T-cell (primary cell): ENCODE data around the gene RASSF7. TPM values are rescaled to one million over a fixed set of nuclear protein-coding genes. Genes with fewer than 3 reads are reported as not detected.

Experiments used
- ATAC-seq, 4 experiments: fragments of 200-7000 bp in 3 of 4; fragments of 150-1000 bp in 1 of 4; cut with Tn5 transposase; replicated peaks in 1 of 4; 1 replicate in 3 of 4; 2 replicates in 1 of 4; pipeline ENCODE4 v1.10.0; 2021; ENCODE audit warnings: moderate library complexity in 3 of 4, mild to moderate bottlenecking in 2 of 4, moderate number of reproducible peaks in 1 of 4
- CTCF ChIA-PET, 2 donors: fragments of 300-600 bp; sonication (Branson Sonifier 250); formaldehyde crosslinking; loops; one replicate each; lab custom pipeline; 2022; ENCODE audit warnings: antibody characterized with exemption in 2 of 2; lab: Charles Lee
- POLR2A ChIA-PET, 2 donors: fragments of 300-600 bp; sonication (Branson Sonifier 250); formaldehyde crosslinking; loops; one replicate each; lab custom pipeline; 2022; ENCODE audit warnings: antibody characterized with exemption in 2 of 2; lab: Charles Lee
- DNase-seq, 35 experiments: peaks; one replicate each; pipeline versions ENCODE4 v3.0.0 to v3.0.0-alpha.2; 2013 to 2023
- H3K27ac ChIP-seq: one replicate; pipeline ENCODE4 v1.5.1; 2013; ENCODE audit warnings: low read length
- H3K27me3 ChIP-seq, 2 experiments: replicated peaks in 1 of 2; 1 replicate in 1 of 2; 2 replicates in 1 of 2; pipeline versions ENCODE4 v1.6.1 to v1.7.0; 2013; ENCODE audit warnings: low read length in 1 of 2, mixed read lengths in 1 of 2; ENCODE audit not compliant: control insufficient read depth in 2 of 2, insufficient read depth in 2 of 2; ENCODE audit errors: extremely low read depth in 1 of 2
- H3K36me3 ChIP-seq, 2 donors: 1 replicate in 1 of 2; 2 replicates in 1 of 2; pipeline versions ENCODE4 v1.6.1 to v1.7.0; 2013; ENCODE audit warnings: low read length in 1 of 2; ENCODE audit not compliant: control insufficient read depth in 2 of 2, insufficient read depth in 1 of 2; ENCODE audit errors: extremely low read depth in 1 of 2
- H3K4me1 ChIP-seq, 2 experiments: 1 replicate in 1 of 2; 2 replicates in 1 of 2; pipeline versions ENCODE4 v1.6.1 to v1.7.0; 2013; ENCODE audit warnings: low read length in 2 of 2, mixed read lengths in 1 of 2; ENCODE audit not compliant: insufficient read depth in 2 of 2, control insufficient read depth in 1 of 2; ENCODE audit errors: extremely low read depth in 1 of 2
- H3K4me3 ChIP-seq, 2 donors: 1 replicate in 1 of 2; 2 replicates in 1 of 2; pipeline versions ENCODE4 v1.5.1 to v1.7.0; 2013; ENCODE audit warnings: mild to moderate bottlenecking in 2 of 2, low read length in 1 of 2, moderate library complexity in 1 of 2; ENCODE audit not compliant: control insufficient read depth in 1 of 2; ENCODE audit errors: extremely low read depth in 1 of 2
- H3K9me3 ChIP-seq: 2 replicates; pipeline ENCODE4 v1.7.0; 2013
- H3K27ac Mint-ChIP-seq, 2 donors: one replicate each; pipeline ENCODE4 v1.8.0; 2020 to 2021; ENCODE audit warnings: mild to moderate bottlenecking in 2 of 2, mixed read lengths in 2 of 2
- H3K27me3 Mint-ChIP-seq, 2 donors: one replicate each; pipeline ENCODE4 v1.8.0; 2021 to 2022; ENCODE audit warnings: mixed read lengths in 2 of 2
- H3K36me3 Mint-ChIP-seq: one replicate; pipeline ENCODE4 v1.8.0; 2021; ENCODE audit warnings: mixed read lengths
- H3K4me1 Mint-ChIP-seq, 3 donors: one replicate each; pipeline ENCODE4 v1.8.0; 2020 to 2022; ENCODE audit warnings: mixed read lengths in 3 of 3, mild to moderate bottlenecking in 1 of 3
- H3K4me3 Mint-ChIP-seq, 3 donors: one replicate each; pipeline ENCODE4 v1.8.0; 2020 to 2022; ENCODE audit warnings: mild to moderate bottlenecking in 3 of 3, mixed read lengths in 3 of 3, moderate library complexity in 3 of 3
- H3K9me3 Mint-ChIP-seq, 3 donors: one replicate each; pipeline ENCODE4 v1.8.0; 2020 to 2022; ENCODE audit warnings: mixed read lengths in 3 of 3
- WGBS: methylation state at CpG from one replicate; pipeline ENCODE4 v1.1.5; 2013; ENCODE audit warnings: missing lambda C conversion rate; ENCODE audit not compliant: insufficient coverage; 5-methylcytosine and 5-hydroxymethylcytosine counted together
- total RNA-seq, 35 experiments: library from RNA in 6 of 35; stranded (reverse) in 6 of 35; fragments of 120-200 nt in 1 of 35; gene quantifications; one replicate each; pipeline versions ENCODE4 v1.2.1 to v1.2.4 and lab custom pipeline; 2013 to 2026

Gene RASSF7
- total RNA-seq, 5 donors from 2014 or later (not counting 1 experiment from before 2014, with no cell fraction given): 23.2 to 68.4 (median 63.4) TPM

GRCh38 chr11:559020-559620 lies 1.6 kb upstream of the RASSF7 start:
- no peak overlapping the region for H3K27ac ChIP-seq
- H3K9me3 ChIP-seq: no peaks in the 10 kb centered on the region
- no peak for ATAC-seq
- Mint-ChIP-seq H3K4me1 (peaks cover 18 to 25% (median 22%) of the 10 kb centered on the region in 3 donors), H3K36me3 (peaks cover 2% of the 10 kb centered on the region), H3K4me3 (no peak overlapping the region), H3K27me3 (no peaks in the 10 kb centered on the region), H3K9me3 (no peaks in the 10 kb centered on the region), H3K27ac (no peak overlapping the region)
- H3K36me3 ChIP-seq: peaks cover 9 to 12% of the 10 kb centered on the region in 2 donors
- ChIA-PET CTCF (no interaction called here), POLR2A (no interaction called here)
- peaks cover 0 to 10% of the 10 kb centered on the region in 2 experiments for H3K27me3 ChIP-seq
- DNase-seq: no peak
- 88% methylated on average over 12 of the region's 15 CpGs for WGBS
- H3K4me1 ChIP-seq: peaks cover 7 to 48% of the 10 kb centered on the region in 2 experiments
- H3K4me3 ChIP-seq: no peak overlapping the region

GRCh38 chr11:559712-560304 lies 962 bp upstream of the RASSF7 start:
- Histone ChIP-seq H3K36me3 (peaks cover 11 to 12% of the 10 kb centered on the region in 2 donors), H3K27ac (peak overlapping the region; percentile 73), H3K4me1 (peaks cover 5 to 41% of the 10 kb centered on the region in 2 experiments), H3K27me3 (peaks cover 0 to 6% of the 10 kb centered on the region in 2 experiments), H3K4me3 (peak overlapping the region in 1 of 2 donors; percentile 55), H3K9me3 (no peaks in the 10 kb centered on the region)
- H3K4me3 Mint-ChIP-seq: peak overlapping the region; percentile 64 to 87 (median 68)
- WGBS: 79% methylated on average over 14 of the region's 18 CpGs
- H3K9me3 Mint-ChIP-seq: no peaks in the 10 kb centered on the region
- ChIA-PET POLR2A (no interaction called here), CTCF (no interaction called here)
- ATAC-seq: no peak
- H3K27ac Mint-ChIP-seq: peak overlapping the region; percentile 82 to 90
- peaks cover 2% of the 10 kb centered on the region for H3K36me3 Mint-ChIP-seq
- DNase-seq: no peak
- H3K4me1 Mint-ChIP-seq: peaks cover 18 to 25% (median 22%) of the 10 kb centered on the region in 3 donors
- H3K27me3 Mint-ChIP-seq: no peaks in the 10 kb centered on the region

- peak overlapping the region; percentile 39 to 78 for H3K27ac Mint-ChIP-seq
- peak in 1 of 35 experiments; percentile 52 for DNase-seq
- no peaks in the 10 kb centered on the region for H3K9me3 ChIP-seq
- H3K27ac ChIP-seq: no peak overlapping the region
- no peaks in the 10 kb centered on the region for H3K9me3 Mint-ChIP-seq
- H3K36me3 ChIP-seq: peaks cover 11 to 12% of the 10 kb centered on the region in 2 donors
- ChIA-PET POLR2A (no interaction called here), CTCF (no interaction called here)
- peaks cover 18 to 25% (median 22%) of the 10 kb centered on the region in 3 donors for H3K4me1 Mint-ChIP-seq
- H3K27me3 Mint-ChIP-seq: no peaks in the 10 kb centered on the region
- peaks cover 0 to 3% of the 10 kb centered on the region in 2 experiments for H3K27me3 ChIP-seq
- peaks cover 5 to 31% of the 10 kb centered on the region in 2 experiments for H3K4me1 ChIP-seq
- ATAC-seq: peak; percentile 7 to 48 (median 46)
- H3K4me3 Mint-ChIP-seq: peak overlapping the region; percentile 82 to 88 (median 87)
- WGBS: 7% methylated on average over 64 of the region's 67 CpGs
- peaks cover 2% of the 10 kb centered on the region for H3K36me3 Mint-ChIP-seq
- peak overlapping the region; percentile 51 to 70 for H3K4me3 ChIP-seq
Measured at GRCh38 chr11:561148-562003, 606 bp downstream of the RASSF7 start.

GRCh38 chr11:562046-562645 lies 1.4 kb downstream of the RASSF7 start:
- no peaks in the 10 kb centered on the region for H3K9me3 Mint-ChIP-seq
- CTCF ChIA-PET: interaction anchor here in 1 of 2 donors (0.6 kb wide), 1 partner anchor 344 kb away, joined by 3 read pairs; no protein-coding TSS in a partner anchor
- ATAC-seq (no peak), DNase-seq (no peak)
- H3K27ac Mint-ChIP-seq: no peak overlapping the region
- H3K4me1 Mint-ChIP-seq: peaks cover 18 to 21% (median 19%) of the 10 kb centered on the region in 3 donors
- H3K27me3 Mint-ChIP-seq: no peaks in the 10 kb centered on the region
- Histone ChIP-seq H3K9me3 (no peaks in the 10 kb centered on the region), H3K27ac (no peak overlapping the region), H3K27me3 (no peaks in the 10 kb centered on the region), H3K36me3 (peaks cover 11 to 12% of the 10 kb centered on the region in 2 donors), H3K4me3 (no peak overlapping the region), H3K4me1 (peaks cover 5 to 29% of the 10 kb centered on the region in 2 experiments)
- H3K36me3 Mint-ChIP-seq: peaks cover 2% of the 10 kb centered on the region
- H3K4me3 Mint-ChIP-seq: peak overlapping the region; percentile 82 to 88 (median 87)
- POLR2A ChIA-PET: no interaction called here
- 97% methylated on average over 28 of the region's 29 CpGs for WGBS

GRCh38 chr11:563066-563811 lies 2.5 kb downstream of the RASSF7 start:
- no peaks in the 10 kb centered on the region for H3K27me3 Mint-ChIP-seq
- POLR2A ChIA-PET: no interaction called here
- Histone ChIP-seq H3K36me3 (peaks cover 11 to 12% of the 10 kb centered on the region in 2 donors), H3K4me1 (peaks cover 5 to 34% of the 10 kb centered on the region in 2 experiments), H3K27ac (no peak overlapping the region), H3K27me3 (no peaks in the 10 kb centered on the region), H3K4me3 (no peak overlapping the region), H3K9me3 (no peaks in the 10 kb centered on the region)
- no peaks in the 10 kb centered on the region for H3K9me3 Mint-ChIP-seq
- no peak overlapping the region for H3K27ac Mint-ChIP-seq
- DNase-seq (no peak), ATAC-seq (no peak)
- H3K36me3 Mint-ChIP-seq: peaks cover 2% of the 10 kb centered on the region
- peaks cover 15 to 21% (median 18%) of the 10 kb centered on the region in 3 donors for H3K4me1 Mint-ChIP-seq
- CTCF ChIA-PET: interaction anchor here in 1 of 2 donors (0.5 kb wide), 1 partner anchor 275 kb away, joined by 4 read pairs; no protein-coding TSS in a partner anchor
- 92% methylated on average over 10 of the region's 18 CpGs for WGBS
- no peak overlapping the region for H3K4me3 Mint-ChIP-seq
